ENCODE measurements around the gene CREBRF.
A peak's percentile ranks its signal among the peaks of the same experiment; 100 is the strongest.
"Not testable (repeated sequence)": the region's sequence is repeated elsewhere in the genome, so short reads cannot be mapped to it uniquely, and the experiment has no call there.

Gene CREBRF

GRCh38 chr5:173089581-173089980 lies 33.4 kb downstream of the CREBRF start:
- no peak for DNase-seq

GRCh38 chr5:173090639-173091038 lies 34.5 kb downstream of the CREBRF start:
- no peak for DNase-seq

- DNase-seq = no peak
These were observed 35.8 kb downstream of the CREBRF start for GRCh38 chr5:173091981-173092380.

DNA sequence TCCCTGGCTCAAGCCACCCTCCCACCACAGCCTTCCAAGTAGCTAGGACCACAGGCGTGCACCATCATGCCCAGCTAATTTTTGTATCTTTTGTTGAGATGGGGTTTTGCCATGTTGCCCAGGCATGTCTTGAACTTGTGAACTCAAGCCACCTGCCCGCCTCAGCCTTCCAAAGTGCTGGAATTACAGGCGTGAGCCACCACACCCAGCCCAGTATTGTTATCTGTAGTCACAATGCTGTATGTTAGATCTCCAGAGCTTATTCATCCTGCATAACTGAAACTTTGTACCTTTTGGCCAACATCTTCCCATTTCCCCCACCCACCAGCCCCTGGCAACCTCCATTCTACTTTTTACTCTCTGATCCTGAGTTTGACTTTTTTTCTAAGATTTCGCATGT lies 37.5 kb downstream of the CREBRF start:
- no peak for DNase-seq

GRCh38 chr5:173094012-173094661 lies 38.0 kb downstream of the CREBRF start:
- DNase-seq = no peak

DNA sequence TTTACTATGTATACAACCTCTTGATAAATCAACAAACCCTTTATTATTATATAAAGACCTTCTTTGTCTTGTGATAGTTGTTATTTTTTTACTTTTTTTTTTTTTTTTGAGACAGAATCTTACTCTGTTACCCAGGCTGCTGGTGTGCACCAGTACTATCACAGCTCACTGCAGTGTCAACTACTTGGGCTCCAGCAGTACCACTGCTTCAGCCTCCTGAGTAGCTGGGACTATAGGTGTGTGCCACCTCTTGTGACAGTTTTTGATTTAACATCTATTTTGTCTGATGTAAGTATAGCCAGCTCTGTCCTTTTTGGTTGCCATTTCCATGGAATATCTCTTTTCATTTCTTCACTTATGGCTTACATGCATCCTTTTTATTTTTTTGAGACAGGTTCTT lies 42.6 kb downstream of the CREBRF start:
- DNase-seq = no peak

- no peak for DNase-seq
These were observed 43.3 kb downstream of the CREBRF start for GRCh38 chr5:173099461-173099860.

- no peak for DNase-seq
These were observed 45.1 kb downstream of the CREBRF start for GRCh38 chr5:173101245-173101644.

- DNase-seq = no peak
These were observed 47.3 kb downstream of the CREBRF start for GRCh38 chr5:173103411-173103810.

- no peak for DNase-seq
These were observed 52.8 kb downstream of the CREBRF start for GRCh38 chr5:173108914-173109313.

- no peak for DNase-seq
These were observed 58.4 kb downstream of the CREBRF start for GRCh38 chr5:173114536-173114935.

GRCh38 chr5:173119719-173120118 lies 63.6 kb downstream of the CREBRF start:
- DNase-seq = no peak

DNA sequence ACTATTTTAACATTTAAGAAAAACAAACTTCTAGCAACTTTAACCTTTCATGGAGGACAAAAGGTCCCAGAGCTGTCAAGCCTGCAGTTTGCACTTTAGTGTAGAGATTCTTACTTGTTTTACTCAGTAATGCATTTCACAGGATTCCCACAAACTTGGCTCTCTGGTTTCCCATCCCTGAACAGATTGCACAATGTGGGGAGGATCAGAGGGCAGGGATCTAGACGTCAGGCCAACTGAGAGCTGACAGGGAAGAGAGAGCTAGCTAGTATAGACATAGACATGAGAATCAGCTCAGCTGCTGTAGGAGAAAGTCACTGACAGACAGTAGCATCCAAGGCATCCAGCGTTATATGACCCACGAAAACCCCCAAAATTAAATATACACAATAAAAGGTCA lies 67.3 kb downstream of the CREBRF start:
- DNase-seq = no peak

- DNase-seq = not testable (repeated sequence)
These were observed 76.0 kb downstream of the CREBRF start for GRCh38 chr5:173132166-173132565.

DNA sequence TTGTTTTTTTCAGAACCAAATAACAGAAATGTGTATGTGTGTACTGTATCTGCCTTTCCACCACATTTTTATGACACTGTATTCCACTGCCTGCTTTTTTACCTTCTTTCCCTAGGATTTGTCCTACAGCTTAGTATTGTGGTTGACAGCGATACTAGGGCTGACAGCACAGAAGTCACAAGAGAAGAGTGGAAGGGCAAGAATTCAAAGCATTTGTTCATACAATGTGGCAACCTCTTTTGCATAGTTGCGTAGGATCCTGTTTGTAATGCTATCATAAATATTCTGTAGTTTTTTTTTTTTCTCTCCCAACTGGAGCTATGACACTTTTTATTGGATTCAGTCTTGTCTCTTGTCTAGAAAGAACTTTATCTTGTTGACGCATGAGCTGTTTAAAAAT lies 82.6 kb downstream of the CREBRF start:
- no peak for DNase-seq

DNA sequence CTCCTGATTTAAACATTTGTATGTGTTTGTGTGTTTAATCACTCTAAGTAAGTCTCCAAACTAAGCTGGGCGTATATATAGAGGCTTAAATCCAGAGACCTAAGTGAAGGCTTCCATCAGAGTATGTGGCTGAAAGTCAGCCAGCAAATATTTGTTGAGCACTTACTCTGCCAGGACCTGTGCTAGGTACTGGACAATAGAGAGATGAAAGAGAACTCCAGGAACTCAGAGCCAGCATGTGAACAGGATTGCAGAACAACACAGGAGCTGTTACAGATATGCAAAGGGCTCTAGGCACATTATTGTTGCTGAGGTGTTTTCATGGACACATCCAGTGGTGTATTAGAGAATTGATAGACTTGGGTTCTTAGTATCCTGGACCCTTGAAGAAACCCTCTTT lies 83.5 kb downstream of the CREBRF start:
- DNase-seq = no peak

DNA sequence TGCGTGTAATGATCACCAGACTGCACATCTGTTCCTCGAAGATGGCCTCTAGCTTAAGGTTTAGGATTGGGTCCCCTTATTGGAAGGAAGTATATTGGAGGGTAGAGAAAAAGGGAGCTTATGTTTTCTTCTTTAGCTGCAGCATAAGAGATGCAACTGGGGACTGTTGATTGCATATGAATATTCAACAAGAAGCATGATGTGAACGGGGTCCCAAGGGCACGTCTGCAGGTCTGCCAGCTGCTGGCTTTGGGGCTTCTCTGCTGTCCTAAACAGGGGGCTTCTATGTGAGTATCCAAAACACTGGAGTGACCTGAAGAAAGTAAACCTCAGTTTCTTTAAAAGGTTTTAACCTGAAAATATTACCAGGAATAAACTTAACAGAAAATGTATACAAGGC lies 84.6 kb downstream of the CREBRF start:
- DNase-seq = no peak

- no peak for DNase-seq
These were observed 87.4 kb downstream of the CREBRF start for GRCh38 chr5:173143567-173143966.

- DNase-seq = peak; percentile 84
These were observed 88.3 kb downstream of the CREBRF start, which contains the start of gene BNIP1 for GRCh38 chr5:173144200-173145176. Gene BNIP1, plus strand, starts transcription at chr5:173144531. Its CDS starts 15 bp downstream, at chr5:173144546.

DNA sequence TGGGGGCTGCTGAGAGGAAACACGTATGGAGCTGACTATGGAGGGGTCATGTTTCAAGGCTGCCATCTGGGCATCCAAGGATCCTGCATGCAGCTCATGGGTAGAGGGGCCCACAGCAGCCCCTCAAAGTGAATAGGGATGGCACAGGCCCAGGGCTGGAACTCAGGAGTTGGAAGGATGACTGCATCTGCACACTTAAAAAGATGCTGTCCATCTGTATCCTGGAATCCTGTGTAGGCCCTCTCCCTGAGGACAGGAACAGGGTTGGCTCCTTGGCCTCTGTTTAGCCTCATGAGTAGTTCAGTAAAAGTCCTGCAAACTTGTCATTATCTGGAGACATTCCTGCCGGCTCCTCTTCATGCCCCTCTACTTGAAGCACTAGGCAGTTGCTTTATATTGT lies 92.2 kb downstream of the CREBRF start:
- DNase-seq = no peak

DNA sequence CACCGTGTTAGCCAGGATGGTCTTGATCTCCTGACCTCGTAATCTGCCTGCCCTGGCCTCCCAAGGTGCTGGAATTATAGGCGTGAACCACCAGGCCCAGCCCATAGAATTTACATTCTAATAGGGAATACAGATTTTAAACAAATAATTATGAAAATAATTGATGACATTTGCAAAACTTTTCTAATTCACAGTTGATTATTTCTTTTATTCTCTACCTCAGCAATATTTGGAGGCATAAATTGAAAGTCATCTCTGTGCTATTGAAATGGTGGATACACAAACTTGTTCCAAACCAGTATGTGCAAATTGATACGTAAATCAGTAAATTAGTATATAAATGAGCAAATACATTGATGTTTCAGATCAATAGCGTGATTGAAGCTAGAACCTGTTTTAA lies 96.4 kb downstream of the CREBRF start:
- DNase-seq = no peak

GRCh38 chr5:173153842-173154241 lies 97.7 kb downstream of the CREBRF start:
- no peak for DNase-seq

GRCh38 chr5:173154619-173155018 lies 98.5 kb downstream of the CREBRF start:
- not testable (repeated sequence) for DNase-seq

GRCh38 chr5:173155912-173156311 lies 99.8 kb downstream of the CREBRF start:
- no peak for DNase-seq

Data from GDM1 (cell line).